ENCODE data around the gene ECHDC3.

- TF ChIP-seq PBX3 (CRISPR knock-in tag; IDR thresholded peaks at IDR 0.05; ENCODE audit: borderline replicate concordance) (no peak), NONO (IDR thresholded peaks at IDR 0.05) (no peak), NONO (CRISPR knock-in tag; conservative IDR thresholded peaks at IDR 0.05) (no peak), RBM39 (IDR thresholded peaks at IDR 0.05; ENCODE audit: low read depth, low read length, poor library complexity, severe bottlenecking) (no peak), RAD21 (CRISPR knock-in tag; IDR thresholded peaks at IDR 0.05) (no peak), POLR2AphosphoS2 (IDR thresholded peaks at IDR 0.05; ENCODE audit: low read depth, low read length) (no peak), KAT8 (CRISPR knock-in tag; IDR thresholded peaks at IDR 0.05) (no peak), HCFC1 (IDR thresholded peaks at IDR 0.05; ENCODE audit: low read depth, low read length) (no peak), POLR2AphosphoS5 (IDR thresholded peaks at IDR 0.05; ENCODE audit: low read depth, low read length) (no peak), POLR2A (IDR thresholded peaks at IDR 0.05; ENCODE audit: insufficient read depth in 1 of 2, low read depth in 2 of 2, low read length in 2 of 2) (no peak), ZBTB49 (CRISPR knock-in tag; IDR thresholded peaks at IDR 0.05; ENCODE audit: borderline replicate concordance) (no peak), ZNF136 (CRISPR knock-in tag; IDR thresholded peaks at IDR 0.05; ENCODE audit: low read depth) (no peak), CTCF (CRISPR knock-in tag; IDR thresholded peaks at IDR 0.05) (no peak), HNRNPLL (IDR thresholded peaks at IDR 0.05; ENCODE audit: low read depth, low read length, poor library complexity, severe bottlenecking) (no peak), GZF1 (CRISPR knock-in tag; IDR thresholded peaks at IDR 0.05) (no peak)
Observed at GRCh38 chr10:11797847-11798633, 55.9 kb downstream of the ECHDC3 start.

Measured in HepG2 (cell line).